Parathyroid adenoma (tissue), 2 donors: ENCODE results near the gene NKX3-2.

Experiments
- H2AFZ ChIP-seq: fragments of 300-600 bp; sonication (generic); one replicate; pipeline ENCODE4 v1.7.0; 2017; ENCODE audit warnings: antibody characterized with exemption, mild to moderate bottlenecking
- H3K27ac ChIP-seq: fragments of 300-600 bp; sonication (generic); one replicate; pipeline ENCODE4 v1.7.0; 2017
- H3K27me3 ChIP-seq: fragments of 300-600 bp; sonication (generic); one replicate; pipeline ENCODE4 v1.7.0; 2017; ENCODE audit warnings: low read length; ENCODE audit not compliant: control insufficient read depth, insufficient read depth
- H3K36me3 ChIP-seq: fragments of 300-600 bp; sonication (generic); one replicate; pipeline ENCODE4 v1.7.0; 2017; ENCODE audit warnings: low read length; ENCODE audit not compliant: control insufficient read depth, insufficient read depth
- H3K4me1 ChIP-seq: fragments of 300-600 bp; sonication (generic); one replicate; pipeline ENCODE4 v1.7.0; 2017; ENCODE audit warnings: control low read depth
- H3K4me2 ChIP-seq: fragments of 300-600 bp; sonication (generic); one replicate; pipeline ENCODE4 v1.7.0; 2017; ENCODE audit warnings: low read length
- H3K4me3 ChIP-seq: fragments of 300-600 bp; sonication (generic); one replicate; pipeline ENCODE4 v1.7.0; 2017; ENCODE audit warnings: low read depth, low read length
- H3K79me2 ChIP-seq: fragments of 300-600 bp; sonication (generic); one replicate; pipeline ENCODE4 v1.7.0; 2017; ENCODE audit warnings: control low read depth
- H3K9ac ChIP-seq: fragments of 300-600 bp; sonication (generic); one replicate; pipeline ENCODE4 v1.7.0; 2017; ENCODE audit warnings: mild to moderate bottlenecking
- H3K9me3 ChIP-seq: fragments of 300-600 bp; sonication (generic); one replicate; pipeline ENCODE4 v1.7.0; 2017; ENCODE audit warnings: low read length; ENCODE audit not compliant: control insufficient read depth
- TF ChIP-seq, protein P1 (sequence below): fragments of 300-600 bp; sonication (generic); IDR thresholded peaks from one replicate; pipeline ENCODE4 v1.7.0; 2017; ENCODE audit warnings: antibody characterized with exemption, mild to moderate bottlenecking
- donor health status: primary hyperparathyroidism.

Gene NKX3-2

DNA sequence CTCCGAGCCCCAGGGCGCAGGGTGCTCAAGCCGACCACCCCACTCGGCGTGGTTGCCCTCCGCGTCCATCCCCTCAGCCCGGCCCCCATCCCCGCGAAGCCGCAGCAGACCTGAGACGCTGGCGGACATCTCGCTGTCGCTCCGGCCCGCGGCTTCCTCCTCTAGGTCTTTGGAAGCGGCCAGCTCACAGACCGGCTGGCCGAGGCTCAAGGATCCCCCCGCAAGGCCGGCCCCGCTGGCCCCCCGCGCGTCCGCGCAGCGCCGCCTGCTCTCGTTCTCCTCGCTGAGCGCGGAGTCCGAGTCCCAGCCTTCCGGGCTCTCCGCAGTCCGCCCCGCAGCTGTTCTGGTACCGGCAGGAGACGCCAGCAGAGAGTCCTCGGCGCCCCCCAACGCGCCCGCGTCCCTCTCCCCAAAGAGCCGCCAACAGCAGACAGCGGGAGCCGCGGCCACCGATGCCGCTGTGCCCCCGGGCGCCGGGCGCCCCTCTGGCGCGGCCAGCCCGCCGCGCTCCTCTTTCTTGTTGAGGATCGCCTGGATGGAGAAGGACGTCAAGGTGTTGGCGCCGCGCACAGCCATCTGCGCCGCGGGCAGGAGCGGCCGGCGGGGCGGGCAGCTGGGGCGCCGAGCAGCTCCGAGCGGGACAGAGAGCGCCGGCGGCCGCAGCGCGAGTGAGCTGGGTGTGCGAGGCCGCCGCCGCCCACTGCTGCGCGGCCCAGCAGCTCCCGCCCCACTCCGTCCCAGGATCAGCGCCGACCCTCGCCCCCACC is at the start of gene NKX3-2:
NKX3-2 (minus strand) TSS at position 670 of the 767 bp plus-strand sequence; CDS start at position 576, 94 bp downstream.
- Histone ChIP-seq H3K79me2 (no peaks in the 10 kb centered on the region), H3K4me2 (peak within 1 kb of the TSS; percentile 86), H2AFZ (peak within 1 kb of the TSS; percentile 82), H3K27ac (no peak within 1 kb of the TSS), H3K4me3 (peak within 1 kb of the TSS; percentile 76), H3K9ac (no peak within 1 kb of the TSS), H3K4me1 (no peaks in the 10 kb centered on the region), H3K36me3 (no peaks in the 10 kb centered on the region), H3K9me3 (no peaks in the 10 kb centered on the region), H3K27me3 (peaks cover 13% of the 10 kb centered on the region)
- TF ChIP-seq, protein P1, sequence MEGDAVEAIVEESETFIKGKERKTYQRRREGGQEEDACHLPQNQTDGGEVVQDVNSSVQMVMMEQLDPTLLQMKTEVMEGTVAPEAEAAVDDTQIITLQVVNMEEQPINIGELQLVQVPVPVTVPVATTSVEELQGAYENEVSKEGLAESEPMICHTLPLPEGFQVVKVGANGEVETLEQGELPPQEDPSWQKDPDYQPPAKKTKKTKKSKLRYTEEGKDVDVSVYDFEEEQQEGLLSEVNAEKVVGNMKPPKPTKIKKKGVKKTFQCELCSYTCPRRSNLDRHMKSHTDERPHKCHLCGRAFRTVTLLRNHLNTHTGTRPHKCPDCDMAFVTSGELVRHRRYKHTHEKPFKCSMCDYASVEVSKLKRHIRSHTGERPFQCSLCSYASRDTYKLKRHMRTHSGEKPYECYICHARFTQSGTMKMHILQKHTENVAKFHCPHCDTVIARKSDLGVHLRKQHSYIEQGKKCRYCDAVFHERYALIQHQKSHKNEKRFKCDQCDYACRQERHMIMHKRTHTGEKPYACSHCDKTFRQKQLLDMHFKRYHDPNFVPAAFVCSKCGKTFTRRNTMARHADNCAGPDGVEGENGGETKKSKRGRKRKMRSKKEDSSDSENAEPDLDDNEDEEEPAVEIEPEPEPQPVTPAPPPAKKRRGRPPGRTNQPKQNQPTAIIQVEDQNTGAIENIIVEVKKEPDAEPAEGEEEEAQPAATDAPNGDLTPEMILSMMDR, result no peak

DNA sequence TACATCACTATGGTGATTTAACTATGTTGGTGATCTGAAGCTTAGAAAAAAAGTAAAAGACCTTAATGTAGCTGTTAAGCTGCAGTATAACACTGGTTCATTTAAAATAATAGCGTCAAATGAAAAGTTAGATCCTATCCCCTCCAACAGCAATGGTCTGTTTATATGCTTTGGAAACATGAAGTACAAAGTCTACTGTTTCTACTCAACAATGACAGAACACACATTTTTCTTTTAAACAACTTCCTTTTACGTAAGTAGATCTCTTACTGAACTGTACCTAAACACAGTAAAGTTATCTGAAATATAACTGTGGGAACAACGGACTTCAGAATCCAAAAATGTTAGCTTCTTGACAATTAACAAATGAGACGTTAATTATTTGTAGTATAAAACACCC is 47.9 kb upstream of the NKX3-2 start:
- Histone ChIP-seq H3K9ac (no peak overlapping the region), H3K27ac (no peak overlapping the region), H3K36me3 (no peaks in the 10 kb centered on the region)

DNA sequence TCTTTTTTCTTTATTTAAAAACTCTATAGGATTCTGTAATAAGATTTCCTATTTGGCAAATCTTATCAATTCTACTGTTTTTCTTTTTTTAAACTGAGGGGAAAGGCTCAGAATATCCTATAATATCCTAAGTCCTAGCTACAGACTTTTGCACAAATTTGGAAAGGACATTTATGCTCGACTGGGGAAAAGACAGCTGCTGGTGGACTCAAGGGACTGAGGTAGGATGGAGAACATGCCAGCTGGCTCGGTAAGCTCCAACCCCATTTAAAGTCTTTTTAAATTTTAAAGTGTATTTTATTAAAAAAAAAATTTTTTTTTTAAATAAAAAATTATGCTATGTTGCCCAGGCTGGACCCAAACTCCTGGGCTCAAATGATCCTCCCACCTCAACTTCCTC is 46.5 kb upstream of the NKX3-2 start:
- Histone ChIP-seq H3K4me1 (no peaks in the 10 kb centered on the region), H2AFZ (no peak overlapping the region), H3K27ac (no peak overlapping the region), H3K36me3 (no peaks in the 10 kb centered on the region), H3K27me3 (no peaks in the 10 kb centered on the region), H3K79me2 (no peaks in the 10 kb centered on the region), H3K4me2 (no peak overlapping the region), H3K9ac (no peak overlapping the region), H3K4me3 (no peak overlapping the region), H3K9me3 (no peaks in the 10 kb centered on the region)
- TF ChIP-seq, protein P1, result no peak

More for the DNA sequence above, 47.9 kb upstream of the NKX3-2 start:
- Histone ChIP-seq H3K79me2 (no peaks in the 10 kb centered on the region), H2AFZ (no peak overlapping the region), H3K27me3 (no peaks in the 10 kb centered on the region), H3K4me1 (no peaks in the 10 kb centered on the region), H3K4me2 (no peak overlapping the region), H3K4me3 (no peak overlapping the region), H3K9me3 (no peaks in the 10 kb centered on the region)
- TF ChIP-seq, protein P1, result no peak

DNA sequence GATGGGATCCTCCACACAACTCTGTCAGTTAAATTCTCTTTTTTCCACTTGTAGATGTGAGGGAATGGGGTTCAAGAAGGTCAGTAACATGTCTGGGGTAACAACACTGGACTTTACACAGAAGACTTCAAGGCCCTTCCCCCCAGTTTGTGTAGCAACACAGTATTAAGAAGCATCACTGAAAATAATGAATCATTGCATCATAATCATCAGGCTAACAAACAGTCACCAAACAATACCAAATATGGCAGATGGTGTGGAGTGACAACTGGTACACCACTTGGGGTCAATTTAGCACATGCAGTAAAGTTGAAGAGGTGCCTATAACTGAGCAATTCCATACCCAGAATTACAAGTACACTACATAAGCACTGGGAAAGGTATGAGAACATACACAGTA is 44.6 kb upstream of the NKX3-2 start:
- Histone ChIP-seq H3K27ac (no peak overlapping the region), H3K4me1 (no peaks in the 10 kb centered on the region), H3K9ac (no peak overlapping the region), H3K4me2 (no peak overlapping the region), H3K4me3 (no peak overlapping the region), H3K36me3 (no peaks in the 10 kb centered on the region), H3K27me3 (no peaks in the 10 kb centered on the region), H3K9me3 (no peaks in the 10 kb centered on the region), H2AFZ (no peak overlapping the region), H3K79me2 (no peaks in the 10 kb centered on the region)
- TF ChIP-seq, protein P1, result no peak

DNA sequence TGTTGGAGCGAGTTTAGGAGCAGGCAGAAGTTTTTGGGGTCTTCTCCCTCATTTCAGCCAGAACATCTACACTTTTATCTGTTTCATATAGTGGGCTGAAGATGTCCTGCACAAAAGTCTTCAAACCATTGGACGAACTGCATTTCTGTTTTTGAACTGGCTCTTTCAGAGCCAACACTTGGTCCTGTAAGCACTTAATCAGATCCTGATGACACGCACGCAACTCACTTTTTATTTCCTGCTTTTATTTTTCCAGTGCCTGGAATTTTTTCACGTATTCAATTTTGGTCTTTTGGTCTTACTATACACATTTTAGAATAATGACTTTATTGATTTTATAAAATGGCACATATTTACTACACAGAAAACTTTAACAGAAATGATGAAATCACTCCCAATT is 40.2 kb upstream of the NKX3-2 start:
- Histone ChIP-seq H3K4me1 (no peaks in the 10 kb centered on the region), H3K36me3 (no peaks in the 10 kb centered on the region), H3K9ac (no peak overlapping the region), H3K4me3 (no peak overlapping the region), H3K9me3 (no peaks in the 10 kb centered on the region), H3K79me2 (no peaks in the 10 kb centered on the region), H3K27ac (no peak overlapping the region), H2AFZ (no peak overlapping the region), H3K4me2 (no peak overlapping the region), H3K27me3 (no peaks in the 10 kb centered on the region)
- TF ChIP-seq, protein P1, result no peak
